A549 (cell line): ENCODE data around the gene PPP2R2C. TPM values are rescaled to one million over a fixed set of nuclear protein-coding genes. Genes with fewer than 3 reads are reported as not detected.

Source experiments
- ATAC-seq, 2 experiments: fragments of 200-7000 bp in 1 of 2; fragments of >200 bp in 1 of 2; cut with Nextera tagmentation in 1 of 2; cut with Tn5 transposase in 1 of 2; 3 replicates each; pipeline versions ENCODE4 v1.8.0 to v1.9.1; 2018 to 2020; ENCODE audit warnings: mild to moderate bottlenecking in 1 of 2, moderate library complexity in 1 of 2
- CTCF ChIA-PET: fragments of 300-600 bp; sonication (Branson Sonifier 250); formaldehyde crosslinking; extraction: SDS; loops from one replicate; lab custom pipeline; 2021; ENCODE audit warnings: antibody characterized with exemption, inconsistent platforms; lab: Yijun Ruan, JAX
- POLR2A ChIA-PET: fragments of 350-600 bp; formaldehyde crosslinking; extraction: SDS; loops from one replicate; lab custom pipeline; 2021; ENCODE audit warnings: antibody characterized with exemption, inconsistent platforms; lab: Yijun Ruan, JAX
- DNase-seq, 2 experiments: peaks; one replicate each; pipeline versions ENCODE4 v3.0.0 to v3.0.0-alpha.2; 2011 to 2016; ENCODE audit warnings: low read depth in 1 of 2, low spot score in 1 of 2
- FAIRE-seq: peaks from 2 replicates; lab custom pipeline; 2011; peaks lifted over from hg19 to GRCh38; lab: Jason Lieb, UNC
- H3K27ac ChIP-seq, 2 experiments: fragments of >200 bp; sonication (Bioruptor Twin); formaldehyde crosslinking; 3 replicates each; pipeline ENCODE4 v1.5.1; 2016 to 2017
- H3K4me1 ChIP-seq: fragments of >200 bp; sonication (Bioruptor Twin); formaldehyde crosslinking; 3 replicates; pipeline ENCODE4 v1.6.1; 2016
- H3K4me2 ChIP-seq: fragments of >200 bp; sonication (Bioruptor Twin); formaldehyde crosslinking; 3 replicates; pipeline ENCODE4 v1.6.1; 2016
- H3K4me3 ChIP-seq: fragments of >200 bp; sonication (Bioruptor Twin); formaldehyde crosslinking; 3 replicates; pipeline ENCODE4 v1.5.1; 2016
- H3K9me3 ChIP-seq: fragments of >200 bp; sonication (Bioruptor Twin); formaldehyde crosslinking; 3 replicates; pipeline ENCODE4 v1.6.1; 2016
- CEBPB ChIP-seq, 2 experiments: fragments of >200 bp in 1 of 2; sonication (Bioruptor Twin) in 1 of 2; formaldehyde crosslinking in 1 of 2; IDR thresholded peaks; 2 replicates each; pipeline ENCODE4 v1.6.1; 2012 to 2016
- EP300 ChIP-seq, 2 experiments: fragments of >200 bp; sonication (Bioruptor Twin); formaldehyde crosslinking; IDR thresholded peaks; 2 replicates in 1 of 2; 3 replicates in 1 of 2; pipeline ENCODE4 v1.6.1; 2016 to 2017
- FOSB ChIP-seq: fragments of 250-450 bp; sonication (Bioruptor Pico); IDR thresholded peaks from 2 replicates; pipeline ENCODE4 v1.5.0; 2020; ENCODE audit warnings: mild to moderate bottlenecking, moderate library complexity
- FOSL2 ChIP-seq, 2 experiments: fragments of 450-650 bp in 1 of 2; fragments of >200 bp in 1 of 2; sonication (Bioruptor Twin) in 1 of 2; formaldehyde crosslinking; IDR thresholded peaks; 2 replicates each; pipeline versions ENCODE4 v1.5.0 to v1.6.1; 2016 to 2020; ENCODE audit warnings: mild to moderate bottlenecking in 1 of 2, moderate library complexity in 1 of 2
- FOXS1 ChIP-seq: fragments of 250-450 bp; sonication (Bioruptor Pico); IDR thresholded peaks from 2 replicates; pipeline ENCODE4 v1.5.0; 2020; ENCODE audit warnings: mild to moderate bottlenecking, moderate library complexity
- HDAC2 ChIP-seq: fragments of 200-600 bp; sonication (generic); IDR thresholded peaks from 2 replicates; pipeline ENCODE4 v1.6.1; 2016
- HES2 ChIP-seq: fragments of >200 bp; sonication (Bioruptor Twin); formaldehyde crosslinking; IDR thresholded peaks from 2 replicates; pipeline ENCODE4 v1.6.1; 2016
- HEYL ChIP-seq: fragments of 250-450 bp; sonication (Bioruptor Pico); IDR thresholded peaks from 2 replicates; pipeline ENCODE4 v1.8.0; 2021; ENCODE audit warnings: mild to moderate bottlenecking, moderate library complexity
- HOXB13 ChIP-seq: fragments of 250-450 bp; sonication (Bioruptor Pico); IDR thresholded peaks from 2 replicates; pipeline ENCODE4 v1.5.0; 2020; ENCODE audit warnings: low read depth, mild to moderate bottlenecking, moderate library complexity
- HOXB5 ChIP-seq: fragments of 250-450 bp; sonication (Bioruptor Pico); IDR thresholded peaks from 2 replicates; pipeline ENCODE4 v1.5.0; 2020; ENCODE audit warnings: mild to moderate bottlenecking, moderate library complexity
- JUN ChIP-seq, 2 experiments: fragments of >200 bp; sonication (Bioruptor Twin); formaldehyde crosslinking; IDR thresholded peaks; 2 replicates in 1 of 2; 3 replicates in 1 of 2; pipeline ENCODE4 v1.6.1; 2016 to 2017
- KDM5A ChIP-seq: fragments of 200-600 bp; sonication (generic); IDR thresholded peaks from 2 replicates; pipeline ENCODE4 v1.6.1; 2016; ENCODE audit warnings: antibody characterized with exemption, mild to moderate bottlenecking
- MYC ChIP-seq: IDR thresholded peaks from 2 replicates; pipeline ENCODE4 v1.6.1; 2012; ENCODE audit warnings: mild to moderate bottlenecking, inconsistent platforms, low read length, improper control_type of control experiment, borderline replicate concordance
- NPAS2 ChIP-seq: fragments of 250-450 bp; sonication (Bioruptor Pico); IDR thresholded peaks from 2 replicates; pipeline ENCODE4 v1.8.0; 2022; ENCODE audit warnings: mild to moderate bottlenecking, moderate library complexity, borderline replicate concordance
- PBX3 ChIP-seq: IDR thresholded peaks from 2 replicates; pipeline ENCODE4 v1.6.1; 2012
- POLR2A ChIP-seq: IDR thresholded peaks from 2 replicates; pipeline ENCODE4 v1.6.1; 2012; ENCODE audit warnings: mild to moderate bottlenecking, low read length
- RARB ChIP-seq: fragments of 250-450 bp; sonication (Bioruptor Pico); IDR thresholded peaks from 2 replicates; pipeline ENCODE4 v1.8.0; 2021; ENCODE audit warnings: mild to moderate bottlenecking, moderate library complexity
- RCOR1 ChIP-seq: fragments of 150-350 bp; IDR thresholded peaks from 2 replicates; pipeline ENCODE4 v1.6.1; 2014; ENCODE audit warnings: antibody characterized with exemption, low read length, low read depth
- RNF2 ChIP-seq: fragments of 200-600 bp; sonication (generic); IDR thresholded peaks from 2 replicates; pipeline ENCODE4 v1.6.1; 2016; ENCODE audit warnings: low read depth, mild to moderate bottlenecking, antibody characterized with exemption, moderate library complexity, borderline replicate concordance
- SREBF2 ChIP-seq: fragments of 450-650 bp; IDR thresholded peaks from 2 replicates; pipeline ENCODE4 v1.6.1; 2014; ENCODE audit warnings: mild to moderate bottlenecking, moderate library complexity
- USF2 ChIP-seq: fragments of 450-650 bp; IDR thresholded peaks from 2 replicates; pipeline ENCODE4 v1.6.1; 2014; ENCODE audit warnings: antibody characterized with exemption
- ZC3H11A ChIP-seq: fragments of 450-650 bp; IDR thresholded peaks from 2 replicates; pipeline ENCODE4 v1.6.1; 2014; ENCODE audit warnings: antibody characterized with exemption, mild to moderate bottlenecking
- WGBS: methylation state at CpG from one replicate; pipeline ENCODE4 v1.1.6; 2017; ENCODE audit errors: missing lambda C conversion rate; 5-methylcytosine and 5-hydroxymethylcytosine counted together
- polyA plus RNA-seq, 4 experiments: library from polyadenylated mRNA; depleted of rRNA in 3 of 4; stranded (reverse); fragments of >200 nt; fragmentation: RNase III in 1 of 4; extraction: RNeasy Plus Mini Kit Qiagen cat#74134 plus additional on column Dnase treatment in 1 of 4; gene quantifications; 2 replicates in 3 of 4; 3 replicates in 1 of 4; pipeline ENCODE4 v1.2.3, GENCODE V29; 2011 to 2017
- TF ChIP-seq, protein P1 (sequence below): fragments of 250-450 bp; sonication (Bioruptor Pico); IDR thresholded peaks from 2 replicates; pipeline ENCODE4 v1.5.0; 2020; ENCODE audit warnings: low read depth, mild to moderate bottlenecking, moderate library complexity

PPP2R2C gene
- polyA plus RNA-seq, 2 of the 4 experiments (the other 2 are of a cell fraction): 23.9 to 29.4 TPM

- no peak overlapping the region for H3K27ac ChIP-seq
- no peaks in the 10 kb centered on the region for H3K9me3 ChIP-seq
- DNase-seq (no peak), FAIRE-seq (no peak), ATAC-seq (no peak)
- no peak for TF ChIP-seq HOXB13 (CRISPR knock-in tag)
- TF ChIP-seq POLR2A: no peak
- TF ChIP-seq RCOR1: no peak
- H3K4me1 ChIP-seq: no peaks in the 10 kb centered on the region
- H3K4me3 ChIP-seq: no peak overlapping the region
- no peak overlapping the region for H3K4me2 ChIP-seq
- POLR2A ChIA-PET: no interaction called here
- CTCF ChIA-PET: no interaction called here
- 77% methylated on average over 9 of the region's 21 CpGs for whole genome bisulfite sequencing
Measured at GRCh38 chr4:6448476-6449170, 23.8 kb downstream of the PPP2R2C start.

GRCh38 chr4:6447672-6448171, 24.7 kb downstream of the PPP2R2C start:
- POLR2A ChIA-PET: no interaction called here
- no peak for TF ChIP-seq POLR2A
- no peak for TF ChIP-seq NPAS2
- TF ChIP-seq RNF2: no peak
- no peak for TF ChIP-seq HOXB5 (CRISPR knock-in tag)
- no peak for TF ChIP-seq HES2
- no peak for TF ChIP-seq KDM5A
- no peak for TF ChIP-seq SREBF2
- no peak for TF ChIP-seq PBX3
- TF ChIP-seq MYC: no peak
- no peak for TF ChIP-seq HDAC2
- TF ChIP-seq, all 56 proteins: peak for 0
- Histone ChIP-seq H3K9me3 (no peaks in the 10 kb centered on the region), H3K4me1 (no peaks in the 10 kb centered on the region), H3K4me3 (no peak overlapping the region), H3K4me2 (no peak overlapping the region), H3K27ac (no peak overlapping the region)
- DNase-seq (no peak), FAIRE-seq (no peak), ATAC-seq (no peak)
- WGBS: 88% methylated on average over 21 of the region's 22 CpGs
- CTCF ChIA-PET: no interaction called here

GRCh38 chr4:6446538-6447451, 25.6 kb downstream of the PPP2R2C start:
- CTCF ChIA-PET: no interaction called here
- POLR2A ChIA-PET: no interaction called here

DNA sequence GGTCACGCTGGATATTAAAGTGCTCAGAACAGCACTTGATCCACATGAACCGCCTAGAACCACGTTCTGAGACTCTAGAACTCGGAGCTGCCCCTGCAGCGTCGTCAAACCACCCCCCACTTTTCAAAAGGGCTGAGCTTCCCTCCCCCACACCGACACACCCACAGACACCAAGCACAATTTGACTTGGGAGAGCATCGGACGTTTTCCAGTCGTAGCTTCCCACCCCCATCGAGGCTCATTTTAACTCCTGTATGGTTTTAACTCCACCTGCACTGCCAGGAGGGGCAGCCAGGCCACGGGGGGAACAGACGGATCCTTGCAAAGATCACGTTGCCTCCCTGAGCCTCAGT, 26.3 kb downstream of the PPP2R2C start:
- FAIRE-seq: no peak
- no peak overlapping the region for H3K4me2 ChIP-seq
- ChIA-PET CTCF (interaction anchor here (1.6 kb wide), 1 partner anchor 100 kb away, joined by 8 read pairs; no protein-coding TSS in a partner anchor), POLR2A (no interaction called here)
- WGBS: 93% methylated on average over 11 of the region's 14 CpGs
- H3K9me3 ChIP-seq: no peaks in the 10 kb centered on the region
- DNase-seq: no peak
- no peak for ATAC-seq
- no peaks in the 10 kb centered on the region for H3K4me1 ChIP-seq
- no peak overlapping the region for H3K4me3 ChIP-seq
- H3K27ac ChIP-seq: no peak overlapping the region
- TF ChIP-seq FOSB (CRISPR knock-in tag) (no peak), HEYL (CRISPR knock-in tag) (no peak), HOXB5 (CRISPR knock-in tag) (no peak), EP300 (IDR thresholded peaks at IDR 0.05) (no peak), USF2 (no peak), CEBPB (IDR thresholded peaks at IDR 0.05) (no peak), FOXS1 (CRISPR knock-in tag) (no peak), FOSL2 (IDR thresholded peaks at IDR 0.05) (no peak), FOSL2 (CRISPR knock-in tag; IDR thresholded peaks at IDR 0.05) (no peak)
- TF ChIP-seq, protein P1, sequence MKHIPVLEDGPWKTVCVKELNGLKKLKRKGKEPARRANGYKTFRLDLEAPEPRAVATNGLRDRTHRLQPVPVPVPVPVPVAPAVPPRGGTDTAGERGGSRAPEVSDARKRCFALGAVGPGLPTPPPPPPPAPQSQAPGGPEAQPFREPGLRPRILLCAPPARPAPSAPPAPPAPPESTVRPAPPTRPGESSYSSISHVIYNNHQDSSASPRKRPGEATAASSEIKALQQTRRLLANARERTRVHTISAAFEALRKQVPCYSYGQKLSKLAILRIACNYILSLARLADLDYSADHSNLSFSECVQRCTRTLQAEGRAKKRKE (CRISPR knock-in tag): no peak

More at GRCh38 chr4:6446538-6447451, 25.6 kb downstream of the PPP2R2C start:
- Histone ChIP-seq H3K27ac (no peak overlapping the region), H3K4me3 (no peak overlapping the region), H3K9me3 (no peaks in the 10 kb centered on the region), H3K4me2 (no peak overlapping the region), H3K4me1 (no peaks in the 10 kb centered on the region)
- WGBS: 92% methylated on average over 17 of the region's 22 CpGs
- ATAC-seq (no peak), FAIRE-seq (no peak), DNase-seq (no peak)
- TF ChIP-seq RCOR1: no peak
- TF ChIP-seq ZC3H11A: no peak
- TF ChIP-seq RARB: no peak
- no peak for TF ChIP-seq JUN (IDR thresholded peaks at IDR 0.05)
- TF ChIP-seq, all 56 proteins: peak for 0
